ENCODE measurements around the gene COL15A1.

COL15A1 gene

DNA sequence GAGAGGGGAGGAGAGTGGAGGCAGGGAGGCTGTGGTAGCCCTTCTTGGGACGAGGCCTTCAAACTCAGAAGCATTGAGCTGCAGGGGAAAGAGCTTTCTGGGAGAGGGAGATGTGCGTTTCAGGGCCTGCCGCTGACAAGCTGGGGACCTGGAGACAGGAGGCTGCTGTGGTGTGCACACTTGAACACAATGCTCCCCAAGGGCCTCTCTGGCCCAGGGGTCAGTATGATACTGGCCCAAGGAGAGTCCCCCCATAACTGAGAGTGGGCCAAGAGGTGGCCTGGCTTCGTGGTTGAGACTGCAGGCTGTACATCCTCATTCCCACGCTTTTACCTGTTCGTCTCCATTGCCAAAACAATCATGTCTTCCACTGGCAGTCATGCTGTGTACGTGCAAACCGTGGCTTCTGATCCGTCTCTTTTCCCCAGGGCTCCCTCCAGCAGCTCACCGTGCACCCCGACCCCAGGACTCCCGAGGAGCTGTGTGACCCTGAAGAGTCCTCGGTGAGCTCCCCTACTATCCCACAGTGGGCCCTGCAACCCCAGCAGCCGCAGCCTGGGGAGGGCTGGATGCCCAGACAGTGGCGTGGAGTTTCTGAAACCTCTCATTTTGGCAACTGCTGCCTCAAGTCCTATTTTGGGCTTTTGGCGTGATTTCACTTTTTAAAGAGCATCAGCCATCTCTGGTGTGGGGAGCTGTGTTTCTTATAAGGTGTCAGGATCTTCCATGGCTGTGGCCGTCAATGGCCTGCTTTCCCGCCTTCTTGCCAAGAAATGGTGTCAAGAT, 43.4 kb downstream of the COL15A1 start:
- no peaks in the 10 kb centered on the region for H3K9me2 ChIP-seq (replicated peaks; ENCODE audit: insufficient read depth, low read length)
- peaks cover 9% of the 10 kb centered on the region; the same call in 1 of the 2 replicates for H3K4me1 ChIP-seq (ENCODE audit: low read length)
- H3F3A ChIP-seq (ENCODE audit: insufficient read depth, low read length), result no peaks in the 10 kb centered on the region
- no peak for TF ChIP-seq EZH2phosphoT487 (IDR thresholded peaks at IDR 0.05; ENCODE audit: low read length)
- no peak for TF ChIP-seq EZH2 (optimal IDR thresholded peaks at IDR 0.05; ENCODE audit: low read depth, low read length)
- TF ChIP-seq, protein P1, sequence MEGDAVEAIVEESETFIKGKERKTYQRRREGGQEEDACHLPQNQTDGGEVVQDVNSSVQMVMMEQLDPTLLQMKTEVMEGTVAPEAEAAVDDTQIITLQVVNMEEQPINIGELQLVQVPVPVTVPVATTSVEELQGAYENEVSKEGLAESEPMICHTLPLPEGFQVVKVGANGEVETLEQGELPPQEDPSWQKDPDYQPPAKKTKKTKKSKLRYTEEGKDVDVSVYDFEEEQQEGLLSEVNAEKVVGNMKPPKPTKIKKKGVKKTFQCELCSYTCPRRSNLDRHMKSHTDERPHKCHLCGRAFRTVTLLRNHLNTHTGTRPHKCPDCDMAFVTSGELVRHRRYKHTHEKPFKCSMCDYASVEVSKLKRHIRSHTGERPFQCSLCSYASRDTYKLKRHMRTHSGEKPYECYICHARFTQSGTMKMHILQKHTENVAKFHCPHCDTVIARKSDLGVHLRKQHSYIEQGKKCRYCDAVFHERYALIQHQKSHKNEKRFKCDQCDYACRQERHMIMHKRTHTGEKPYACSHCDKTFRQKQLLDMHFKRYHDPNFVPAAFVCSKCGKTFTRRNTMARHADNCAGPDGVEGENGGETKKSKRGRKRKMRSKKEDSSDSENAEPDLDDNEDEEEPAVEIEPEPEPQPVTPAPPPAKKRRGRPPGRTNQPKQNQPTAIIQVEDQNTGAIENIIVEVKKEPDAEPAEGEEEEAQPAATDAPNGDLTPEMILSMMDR (IDR thresholded peaks at IDR 0.05; ENCODE audit: low read length), result no peak
- H4K20me1 ChIP-seq (ENCODE audit: insufficient read depth, low read length), result no peaks in the 10 kb centered on the region
- H2AFZ ChIP-seq (ENCODE audit: low read length), result no peak overlapping the region
- no peak overlapping the region for H3K4me3 ChIP-seq (ENCODE audit: low read length)
- no peaks in the 10 kb centered on the region for H3K36me3 ChIP-seq (replicated peaks; ENCODE audit: insufficient read depth, low read length)
- 0 out of 2 replicates have a peak overlapping the region, but pooled peaks have one; percentile 7 for H3K4me2 ChIP-seq (ENCODE audit: low read depth, low read length)
- no peak overlapping the region for H3K27ac ChIP-seq (ENCODE audit: low read length)
- H3K9ac ChIP-seq (ENCODE audit: low read length), result no peak overlapping the region
- no peaks in the 10 kb centered on the region for H3K79me2 ChIP-seq (ENCODE audit: low read length)
- H3K27me3 ChIP-seq (replicated peaks; ENCODE audit: insufficient read depth, low read length), result peaks cover 13% of the 10 kb centered on the region
- peak; percentile 41 for DNase-seq
- H3K9me3 ChIP-seq (replicated peaks; ENCODE audit: insufficient read depth, low read length), result no peaks in the 10 kb centered on the region

DNA sequence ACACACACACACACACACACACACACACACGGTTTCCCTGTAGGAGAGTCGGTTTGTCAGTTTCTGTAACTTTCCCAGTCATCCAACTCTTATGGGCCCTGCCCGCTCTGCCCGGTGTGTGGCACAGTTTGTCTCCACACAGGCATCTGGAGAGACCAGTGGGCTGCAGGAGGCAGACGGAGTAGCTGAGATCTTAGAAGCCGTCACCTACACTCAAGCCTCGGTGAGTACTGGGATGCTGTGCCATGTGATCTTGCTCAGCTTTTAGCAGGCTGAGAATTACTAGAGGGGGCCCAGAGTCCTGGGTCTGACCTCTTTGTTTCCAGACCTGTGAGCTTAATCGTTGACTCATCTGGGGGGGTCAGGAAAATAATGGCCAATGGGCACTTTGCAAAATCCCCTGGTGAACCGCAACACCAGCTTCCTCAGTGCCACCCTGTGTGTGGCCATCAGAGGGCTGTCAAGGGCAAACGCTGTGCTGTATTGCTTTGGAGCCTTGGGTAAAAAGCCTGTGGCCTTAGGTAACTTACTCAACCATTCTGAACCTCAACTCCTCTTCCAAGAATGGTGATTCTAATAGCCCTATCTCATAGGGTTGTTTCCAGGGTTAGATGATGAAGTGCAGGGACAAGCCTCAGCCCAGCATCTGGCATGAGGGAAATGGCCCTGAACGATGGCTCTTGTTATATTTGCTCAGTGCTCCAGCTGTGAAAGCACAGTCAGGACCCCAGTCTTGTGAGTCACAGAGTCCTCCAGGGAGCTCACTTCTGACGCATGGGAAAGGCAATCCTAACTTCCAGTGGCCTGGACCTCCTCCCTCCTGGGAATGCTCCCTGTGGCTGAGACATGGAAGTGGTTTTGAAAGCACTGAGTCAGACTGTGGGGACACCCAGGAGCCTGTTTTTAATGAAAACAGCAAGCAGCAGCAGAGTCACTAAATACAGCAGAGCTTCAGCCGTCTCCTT, 45.6 kb downstream of the COL15A1 start:
- no peak for DNase-seq
- H3K27me3 ChIP-seq (replicated peaks; ENCODE audit: insufficient read depth, low read length), result peaks cover 13% of the 10 kb centered on the region
- no peaks in the 10 kb centered on the region for H4K20me1 ChIP-seq (ENCODE audit: insufficient read depth, low read length)
- H3K4me2 ChIP-seq (ENCODE audit: low read depth, low read length), result no peak overlapping the region
- no peak overlapping the region for H2AFZ ChIP-seq (ENCODE audit: low read length)
- H3K27ac ChIP-seq (ENCODE audit: low read length), result no peak overlapping the region
- H3K4me3 ChIP-seq (ENCODE audit: low read length), result no peak overlapping the region
- peaks cover 9% of the 10 kb centered on the region; the same call in 1 of the 2 replicates for H3K4me1 ChIP-seq (ENCODE audit: low read length)
- H3K9me3 ChIP-seq (replicated peaks; ENCODE audit: insufficient read depth, low read length), result no peaks in the 10 kb centered on the region
- no peaks in the 10 kb centered on the region for H3F3A ChIP-seq (ENCODE audit: insufficient read depth, low read length)
- H3K36me3 ChIP-seq (replicated peaks; ENCODE audit: insufficient read depth, low read length), result no peaks in the 10 kb centered on the region
- TF ChIP-seq EZH2 (optimal IDR thresholded peaks at IDR 0.05; ENCODE audit: low read depth, low read length) (no peak), EZH2phosphoT487 (IDR thresholded peaks at IDR 0.05; ENCODE audit: low read length) (no peak)
- TF ChIP-seq, protein P1 (IDR thresholded peaks at IDR 0.05; ENCODE audit: low read length), result no peak
- H3K9me2 ChIP-seq (replicated peaks; ENCODE audit: insufficient read depth, low read length), result no peaks in the 10 kb centered on the region
- no peak overlapping the region for H3K9ac ChIP-seq (ENCODE audit: low read length)
- no peaks in the 10 kb centered on the region for H3K79me2 ChIP-seq (ENCODE audit: low read length)

GRCh38 chr9:98990181-98990870, 46.6 kb downstream of the COL15A1 start:
- Histone ChIP-seq H3K4me3 (ENCODE audit: low read length) (no peak overlapping the region), H3K9ac (ENCODE audit: low read length) (no peak overlapping the region), H3K9me3 (replicated peaks; ENCODE audit: insufficient read depth, low read length) (no peaks in the 10 kb centered on the region), H3K27ac (ENCODE audit: low read length) (no peak overlapping the region), H3K36me3 (replicated peaks; ENCODE audit: insufficient read depth, low read length) (no peaks in the 10 kb centered on the region), H3K4me1 (ENCODE audit: low read length) (peaks cover 9% of the 10 kb centered on the region; the same call in 1 of the 2 replicates), H3K4me2 (ENCODE audit: low read depth, low read length) (no peak overlapping the region), H3F3A (ENCODE audit: insufficient read depth, low read length) (no peaks in the 10 kb centered on the region), H2AFZ (ENCODE audit: low read length) (no peak overlapping the region), H4K20me1 (ENCODE audit: insufficient read depth, low read length) (no peaks in the 10 kb centered on the region), H3K79me2 (ENCODE audit: low read length) (no peaks in the 10 kb centered on the region), H3K27me3 (replicated peaks; ENCODE audit: insufficient read depth, low read length) (peaks cover 13% of the 10 kb centered on the region), H3K9me2 (replicated peaks; ENCODE audit: insufficient read depth, low read length) (no peaks in the 10 kb centered on the region)
- no peak for DNase-seq
- TF ChIP-seq EZH2 (optimal IDR thresholded peaks at IDR 0.05; ENCODE audit: low read depth, low read length) (no peak), EZH2phosphoT487 (IDR thresholded peaks at IDR 0.05; ENCODE audit: low read length) (no peak)
- TF ChIP-seq, protein P1 (IDR thresholded peaks at IDR 0.05; ENCODE audit: low read length), result no peak
